Measurements from ENCODE around the gene AQP7. TPM values are rescaled to one million over a fixed set of nuclear protein-coding genes. Genes with fewer than 3 reads are reported as not detected.

The AQP7 gene
- total and polyA plus RNA-seq, 9 of the 15 experiments (the other 6 are each of a cell fraction or from before 2014, with no cell fraction given) = 0.04 to 0.53 (median 0.07) TPM; not detected in 4

GRCh38 chr9:33446946-33447798 lies 44.8 kb upstream of the AQP7 start, which contains the start of gene AQP3 (continued):
- TF ChIP-seq UBTF (IDR thresholded peaks at IDR 0.05; ENCODE audit: borderline replicate concordance in 1 of 2, low read depth in 2 of 2, low read length in 2 of 2) (no peak; a peak in 2 of 4 replicates), SMAD1 (IDR thresholded peaks at IDR 0.05; ENCODE audit: low read depth, low read length, partially characterized antibody) (no peak), BHLHE40 (IDR thresholded peaks at IDR 0.05; ENCODE audit: low read length) (peak; percentile 87), EGR1 (conservative IDR thresholded peaks at IDR 0.05) (peak; percentile 83), FOXK2 (conservative IDR thresholded peaks at IDR 0.05 in 1 of 2, IDR thresholded peaks at IDR 0.05 in 1 of 2; ENCODE audit: low read depth in 2 of 2) (no peak), ATF6 (CRISPR knock-in tag; IDR thresholded peaks at IDR 0.05) (no peak), MXI1 (IDR thresholded peaks at IDR 0.05; ENCODE audit: low read depth, low read length) (peak; percentile 29; the same call in 1 of the 2 replicates), HMBOX1 (IDR thresholded peaks at IDR 0.05) (no peak), IRF2 (CRISPR knock-in tag; IDR thresholded peaks at IDR 0.05) (no peak), POLR2G (IDR thresholded peaks at IDR 0.05; ENCODE audit: low read depth, low read length) (peak; percentile 80), HES1 (IDR thresholded peaks at IDR 0.05; ENCODE audit: low read depth) (peak; percentile 60; the same call in 1 of the 2 replicates), NKRF (IDR thresholded peaks at IDR 0.05; ENCODE audit: borderline replicate concordance) (peak; percentile 67), ZNF766 (CRISPR knock-in tag; conservative IDR thresholded peaks at IDR 0.05) (no peak; the same call in 1 of the 2 replicates), GTF3C2 (IDR thresholded peaks at IDR 0.05; ENCODE audit: borderline replicate concordance, extremely low read depth, insufficient read length) (no peak)
